Fibroblast of lung (primary cell): ENCODE measurements around the gene IKZF3. TPM values are rescaled to one million over a fixed set of nuclear protein-coding genes. Genes with fewer than 3 reads are reported as not detected.
"Not testable (repeated sequence)": the region's sequence is repeated elsewhere in the genome, so short reads cannot be mapped to it uniquely, and the experiment has no call there.

Source experiments
- DNase-seq, 2 donors: peaks; one replicate each; pipeline versions ENCODE4 v3.0.0 to v3.0.0-alpha.2; 2010; ENCODE audit warnings: low read depth in 2 of 2
- H2AFZ ChIP-seq: 2 replicates; pipeline ENCODE4 v1.5.1; 2012; ENCODE audit warnings: low read length, control low read depth, inconsistent platforms
- H3K27ac ChIP-seq: 2 replicates; pipeline ENCODE4 v1.5.1; 2011; ENCODE audit warnings: low read length, control low read depth; ENCODE audit not compliant: insufficient read depth
- H3K27me3 ChIP-seq: 2 replicates; pipeline ENCODE4 v1.5.1; 2011; ENCODE audit warnings: mild to moderate bottlenecking, low read length; ENCODE audit not compliant: control insufficient read depth, insufficient read depth
- H3K36me3 ChIP-seq: 2 replicates; pipeline ENCODE4 v1.5.1; 2011; ENCODE audit warnings: low read length; ENCODE audit not compliant: control insufficient read depth, insufficient read depth
- H3K4me1 ChIP-seq: 2 replicates; pipeline ENCODE4 v1.5.1; 2011; ENCODE audit warnings: low read length; ENCODE audit not compliant: control insufficient read depth, insufficient read depth; ENCODE audit errors: extremely low read depth
- H3K4me2 ChIP-seq: 2 replicates; pipeline ENCODE4 v1.5.1; 2011; ENCODE audit warnings: low read length, control low read depth; ENCODE audit not compliant: insufficient read depth; ENCODE audit errors: extremely low read depth
- H3K4me3 ChIP-seq, 4 experiments: fragments of 200-600 bp in 1 of 4; sonication (generic) in 1 of 4; replicated peaks in 1 of 4; 2 replicates each; pipeline ENCODE4 v1.5.1; 2011 to 2016; ENCODE audit warnings: low read length in 4 of 4, low read depth in 3 of 4, mild to moderate bottlenecking in 3 of 4, control low read depth in 2 of 4, inconsistent platforms in 1 of 4, mixed read lengths in 1 of 4; ENCODE audit not compliant: insufficient read depth in 1 of 4; ENCODE audit errors: control extremely low read depth in 1 of 4
- H3K79me2 ChIP-seq: 2 replicates; pipeline ENCODE4 v1.5.1; 2012; ENCODE audit warnings: mild to moderate bottlenecking, low read length, inconsistent platforms; ENCODE audit not compliant: control insufficient read depth, insufficient read depth
- H3K9ac ChIP-seq: 2 replicates; pipeline ENCODE4 v1.5.1; 2011; ENCODE audit warnings: mild to moderate bottlenecking, low read length, control low read depth; ENCODE audit not compliant: insufficient read depth
- H3K9me3 ChIP-seq: 2 replicates; pipeline ENCODE4 v1.5.1; 2012; ENCODE audit warnings: low read depth, low read length; ENCODE audit not compliant: control insufficient read depth, insufficient read depth
- H4K20me1 ChIP-seq: 2 replicates; pipeline ENCODE4 v1.5.1; 2011; ENCODE audit warnings: low read length; ENCODE audit not compliant: control insufficient read depth, insufficient read depth; ENCODE audit errors: extremely low read depth
- EZH2 ChIP-seq: IDR thresholded peaks from 2 replicates; pipeline ENCODE4 v1.5.1; 2012; ENCODE audit warnings: low read length, control low read depth, mild to moderate bottlenecking; ENCODE audit errors: missing control alignments
- polyA plus RNA-seq, 2 donors: library from polyadenylated mRNA; depleted of rRNA in 1 of 2; stranded (reverse) in 1 of 2; unstranded in 1 of 2; fragments of >200 nt; gene quantifications; 2 replicates each; pipeline ENCODE4 v1.2.1, GENCODE V29; 2011 to 2012; ENCODE audit warnings: missing spikeins in 1 of 2
- total RNA-seq: library from RNA; depleted of rRNA; stranded (reverse); fragments of >200 nt; gene quantifications from 2 replicates; pipeline ENCODE4 v1.2.1, GENCODE V29; 2014
- TF ChIP-seq, protein P1 (sequence below), 2 donors: IDR thresholded peaks in 1 of 2; conservative IDR thresholded peaks in 1 of 2; 1 replicate in 1 of 2; 2 replicates in 1 of 2; pipeline ENCODE4 v1.5.1; 2011 to 2012; ENCODE audit warnings: low read length in 2 of 2, control low read depth in 1 of 2, inconsistent platforms in 1 of 2, low read depth in 1 of 2, mild to moderate bottlenecking in 1 of 2

The IKZF3 gene
- total and polyA plus RNA-seq, 2 donors (not counting 1 experiment from before 2014, with no cell fraction given): not detected

GRCh38 chr17:39854909-39855308 lies 9.2 kb downstream of the IKZF3 start:
- H2AFZ ChIP-seq: no peak overlapping the region
- no peaks in the 10 kb centered on the region for H3K9me3 ChIP-seq
- H3K36me3 ChIP-seq: no peaks in the 10 kb centered on the region
- no peaks in the 10 kb centered on the region for H3K4me1 ChIP-seq
- H4K20me1 ChIP-seq: no peaks in the 10 kb centered on the region
- no peak overlapping the region for H3K27ac ChIP-seq
- H3K9ac ChIP-seq: no peak overlapping the region
- no peak overlapping the region for H3K4me2 ChIP-seq
- no peak for DNase-seq
- H3K79me2 ChIP-seq: no peaks in the 10 kb centered on the region
- no peaks in the 10 kb centered on the region for H3K27me3 ChIP-seq
- TF ChIP-seq EZH2: no peak
- TF ChIP-seq, protein P1, sequence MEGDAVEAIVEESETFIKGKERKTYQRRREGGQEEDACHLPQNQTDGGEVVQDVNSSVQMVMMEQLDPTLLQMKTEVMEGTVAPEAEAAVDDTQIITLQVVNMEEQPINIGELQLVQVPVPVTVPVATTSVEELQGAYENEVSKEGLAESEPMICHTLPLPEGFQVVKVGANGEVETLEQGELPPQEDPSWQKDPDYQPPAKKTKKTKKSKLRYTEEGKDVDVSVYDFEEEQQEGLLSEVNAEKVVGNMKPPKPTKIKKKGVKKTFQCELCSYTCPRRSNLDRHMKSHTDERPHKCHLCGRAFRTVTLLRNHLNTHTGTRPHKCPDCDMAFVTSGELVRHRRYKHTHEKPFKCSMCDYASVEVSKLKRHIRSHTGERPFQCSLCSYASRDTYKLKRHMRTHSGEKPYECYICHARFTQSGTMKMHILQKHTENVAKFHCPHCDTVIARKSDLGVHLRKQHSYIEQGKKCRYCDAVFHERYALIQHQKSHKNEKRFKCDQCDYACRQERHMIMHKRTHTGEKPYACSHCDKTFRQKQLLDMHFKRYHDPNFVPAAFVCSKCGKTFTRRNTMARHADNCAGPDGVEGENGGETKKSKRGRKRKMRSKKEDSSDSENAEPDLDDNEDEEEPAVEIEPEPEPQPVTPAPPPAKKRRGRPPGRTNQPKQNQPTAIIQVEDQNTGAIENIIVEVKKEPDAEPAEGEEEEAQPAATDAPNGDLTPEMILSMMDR (conservative IDR thresholded peaks at IDR 0.05 in 1 of 2, IDR thresholded peaks at IDR 0.05 in 1 of 2; ENCODE audit: low read depth in 1 of 2, low read length in 2 of 2): no peak
- no peak overlapping the region for H3K4me3 ChIP-seq

GRCh38 chr17:39852239-39852638 lies 11.9 kb downstream of the IKZF3 start:
- no peaks in the 10 kb centered on the region for H4K20me1 ChIP-seq
- H3K36me3 ChIP-seq: no peaks in the 10 kb centered on the region
- H3K4me1 ChIP-seq: no peaks in the 10 kb centered on the region
- H3K4me3 ChIP-seq: no peak overlapping the region
- peak in 1 of 2 donors; percentile 19 for DNase-seq
- H3K27me3 ChIP-seq: no peaks in the 10 kb centered on the region
- TF ChIP-seq, protein P1 (conservative IDR thresholded peaks at IDR 0.05 in 1 of 2, IDR thresholded peaks at IDR 0.05 in 1 of 2; ENCODE audit: low read depth in 1 of 2, low read length in 2 of 2): no peak
- no peak for TF ChIP-seq EZH2
- no peak overlapping the region for H2AFZ ChIP-seq
- H3K9ac ChIP-seq: no peak overlapping the region
- H3K27ac ChIP-seq: no peak overlapping the region
- H3K4me2 ChIP-seq: no peak overlapping the region
- no peaks in the 10 kb centered on the region for H3K9me3 ChIP-seq
- H3K79me2 ChIP-seq: no peaks in the 10 kb centered on the region

- H3K4me3 ChIP-seq, H3K9ac ChIP-seq, H4K20me1 ChIP-seq, H3K79me2 ChIP-seq, H3K9me3 ChIP-seq, H3K4me2 ChIP-seq, H3K27ac ChIP-seq, H3K4me1 ChIP-seq, DNase-seq, H3K27me3 ChIP-seq, H2AFZ ChIP-seq, H3K36me3 ChIP-seq: not testable (repeated sequence)
Observed at GRCh38 chr17:39850186-39850585, 13.9 kb downstream of the IKZF3 start.
